Pons (tissue), 1 donor: ENCODE data around the gene PAM16.
"Not testable (repeated sequence)": the region's sequence is repeated elsewhere in the genome, so short reads cannot be mapped to it uniquely, and the experiment has no call there.

Experiments
- DNase-seq: peaks from one replicate; pipeline ENCODE4 v3.0.0-alpha.2; 2016; ENCODE audit warnings: low spot score

PAM16 gene

GRCh38 chr16:4353675-4354074, 2.6 kb upstream of the PAM16 start:
- DNase-seq, result no peak

GRCh38 chr16:4352843-4353242, 1.7 kb upstream of the PAM16 start:
- DNase-seq, result no peak

- no peak for DNase-seq
These were observed 759 bp upstream of the PAM16 start for GRCh38 chr16:4351880-4352279.

- DNase-seq, result no peak
These were observed 745 bp downstream of the PAM16 start for GRCh38 chr16:4350365-4350786.

- no peak for DNase-seq
These were observed 1.8 kb downstream of the PAM16 start for GRCh38 chr16:4349332-4349731.

- no peak for DNase-seq
These were observed 3.2 kb downstream of the PAM16 start for GRCh38 chr16:4347765-4348509.

GRCh38 chr16:4347010-4347409, 4.1 kb downstream of the PAM16 start:
- DNase-seq, result no peak

- no peak for DNase-seq
These were observed 5.0 kb downstream of the PAM16 start for GRCh38 chr16:4345836-4346781.

- DNase-seq, result peak; percentile 76
These were observed 5.9 kb downstream of the PAM16 start for GRCh38 chr16:4344983-4345835.

GRCh38 chr16:4344300-4344982, 6.7 kb downstream of the PAM16 start:
- DNase-seq, result not testable (repeated sequence)

- DNase-seq, result no peak
These were observed 8.0 kb downstream of the PAM16 start for GRCh38 chr16:4342866-4343744.

- DNase-seq, result no peak
These were observed 9.9 kb downstream of the PAM16 start for GRCh38 chr16:4341250-4341649.

GRCh38 chr16:4340443-4340842, 10.7 kb downstream of the PAM16 start:
- no peak for DNase-seq

- no peak for DNase-seq
These were observed 11.2 kb downstream of the PAM16 start for GRCh38 chr16:4339909-4340308.

- no peak for DNase-seq
These were observed 11.7 kb downstream of the PAM16 start for GRCh38 chr16:4339455-4339854.

GRCh38 chr16:4338712-4339299, 12.3 kb downstream of the PAM16 start:
- no peak for DNase-seq

GRCh38 chr16:4338125-4338582, 13.0 kb downstream of the PAM16 start:
- DNase-seq, result no peak

- DNase-seq, result no peak
These were observed 13.5 kb downstream of the PAM16 start for GRCh38 chr16:4337540-4338088.

- no peak for DNase-seq
These were observed 14.2 kb downstream of the PAM16 start for GRCh38 chr16:4336701-4337539.
